ENCODE results near the gene CDA. TPM values are rescaled to one million over a fixed set of nuclear protein-coding genes. Genes with fewer than 3 reads are reported as not detected.
A peak's percentile ranks its signal among the peaks of the same experiment; 100 is the strongest.

CDA gene
- total and polyA plus RNA-seq, 9 of the 15 experiments (the other 6 are each of a cell fraction or from before 2014, with no cell fraction given) = not detected

DNA sequence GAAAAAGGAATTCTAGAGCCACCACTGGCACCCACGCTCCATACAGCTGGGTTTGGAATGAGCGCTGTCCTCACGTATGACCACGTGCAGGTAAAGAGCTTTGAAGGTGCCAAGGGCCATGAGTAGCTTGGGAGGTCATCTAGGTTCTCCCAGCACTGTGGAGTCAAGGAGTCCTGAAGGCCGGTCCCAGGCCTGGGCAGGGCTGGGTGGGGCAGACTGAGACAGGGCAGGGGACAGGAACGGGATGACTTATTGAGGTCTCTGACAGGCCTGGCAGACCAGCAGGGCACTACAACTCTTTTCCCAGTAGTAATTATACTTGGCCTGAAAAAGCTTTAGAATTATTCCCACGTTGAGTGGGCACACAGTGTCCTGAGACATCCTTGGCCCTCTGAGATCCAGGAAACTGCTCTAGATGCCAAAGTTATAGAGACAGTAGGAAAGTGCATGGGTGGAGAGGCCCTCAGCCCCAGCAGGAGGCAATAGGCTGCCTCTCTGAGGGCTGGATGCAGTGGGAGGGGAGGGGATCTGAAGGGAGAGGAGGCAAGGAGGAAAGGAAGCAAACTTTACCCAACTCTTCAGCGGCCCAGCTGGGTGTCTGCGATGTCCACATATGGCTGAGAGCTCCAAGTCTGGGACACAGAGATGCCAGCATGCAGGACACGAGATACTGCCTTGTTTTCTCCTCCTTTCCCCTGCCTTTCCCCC lies 1.8 kb upstream of the CDA start:
- TF ChIP-seq, protein P1, sequence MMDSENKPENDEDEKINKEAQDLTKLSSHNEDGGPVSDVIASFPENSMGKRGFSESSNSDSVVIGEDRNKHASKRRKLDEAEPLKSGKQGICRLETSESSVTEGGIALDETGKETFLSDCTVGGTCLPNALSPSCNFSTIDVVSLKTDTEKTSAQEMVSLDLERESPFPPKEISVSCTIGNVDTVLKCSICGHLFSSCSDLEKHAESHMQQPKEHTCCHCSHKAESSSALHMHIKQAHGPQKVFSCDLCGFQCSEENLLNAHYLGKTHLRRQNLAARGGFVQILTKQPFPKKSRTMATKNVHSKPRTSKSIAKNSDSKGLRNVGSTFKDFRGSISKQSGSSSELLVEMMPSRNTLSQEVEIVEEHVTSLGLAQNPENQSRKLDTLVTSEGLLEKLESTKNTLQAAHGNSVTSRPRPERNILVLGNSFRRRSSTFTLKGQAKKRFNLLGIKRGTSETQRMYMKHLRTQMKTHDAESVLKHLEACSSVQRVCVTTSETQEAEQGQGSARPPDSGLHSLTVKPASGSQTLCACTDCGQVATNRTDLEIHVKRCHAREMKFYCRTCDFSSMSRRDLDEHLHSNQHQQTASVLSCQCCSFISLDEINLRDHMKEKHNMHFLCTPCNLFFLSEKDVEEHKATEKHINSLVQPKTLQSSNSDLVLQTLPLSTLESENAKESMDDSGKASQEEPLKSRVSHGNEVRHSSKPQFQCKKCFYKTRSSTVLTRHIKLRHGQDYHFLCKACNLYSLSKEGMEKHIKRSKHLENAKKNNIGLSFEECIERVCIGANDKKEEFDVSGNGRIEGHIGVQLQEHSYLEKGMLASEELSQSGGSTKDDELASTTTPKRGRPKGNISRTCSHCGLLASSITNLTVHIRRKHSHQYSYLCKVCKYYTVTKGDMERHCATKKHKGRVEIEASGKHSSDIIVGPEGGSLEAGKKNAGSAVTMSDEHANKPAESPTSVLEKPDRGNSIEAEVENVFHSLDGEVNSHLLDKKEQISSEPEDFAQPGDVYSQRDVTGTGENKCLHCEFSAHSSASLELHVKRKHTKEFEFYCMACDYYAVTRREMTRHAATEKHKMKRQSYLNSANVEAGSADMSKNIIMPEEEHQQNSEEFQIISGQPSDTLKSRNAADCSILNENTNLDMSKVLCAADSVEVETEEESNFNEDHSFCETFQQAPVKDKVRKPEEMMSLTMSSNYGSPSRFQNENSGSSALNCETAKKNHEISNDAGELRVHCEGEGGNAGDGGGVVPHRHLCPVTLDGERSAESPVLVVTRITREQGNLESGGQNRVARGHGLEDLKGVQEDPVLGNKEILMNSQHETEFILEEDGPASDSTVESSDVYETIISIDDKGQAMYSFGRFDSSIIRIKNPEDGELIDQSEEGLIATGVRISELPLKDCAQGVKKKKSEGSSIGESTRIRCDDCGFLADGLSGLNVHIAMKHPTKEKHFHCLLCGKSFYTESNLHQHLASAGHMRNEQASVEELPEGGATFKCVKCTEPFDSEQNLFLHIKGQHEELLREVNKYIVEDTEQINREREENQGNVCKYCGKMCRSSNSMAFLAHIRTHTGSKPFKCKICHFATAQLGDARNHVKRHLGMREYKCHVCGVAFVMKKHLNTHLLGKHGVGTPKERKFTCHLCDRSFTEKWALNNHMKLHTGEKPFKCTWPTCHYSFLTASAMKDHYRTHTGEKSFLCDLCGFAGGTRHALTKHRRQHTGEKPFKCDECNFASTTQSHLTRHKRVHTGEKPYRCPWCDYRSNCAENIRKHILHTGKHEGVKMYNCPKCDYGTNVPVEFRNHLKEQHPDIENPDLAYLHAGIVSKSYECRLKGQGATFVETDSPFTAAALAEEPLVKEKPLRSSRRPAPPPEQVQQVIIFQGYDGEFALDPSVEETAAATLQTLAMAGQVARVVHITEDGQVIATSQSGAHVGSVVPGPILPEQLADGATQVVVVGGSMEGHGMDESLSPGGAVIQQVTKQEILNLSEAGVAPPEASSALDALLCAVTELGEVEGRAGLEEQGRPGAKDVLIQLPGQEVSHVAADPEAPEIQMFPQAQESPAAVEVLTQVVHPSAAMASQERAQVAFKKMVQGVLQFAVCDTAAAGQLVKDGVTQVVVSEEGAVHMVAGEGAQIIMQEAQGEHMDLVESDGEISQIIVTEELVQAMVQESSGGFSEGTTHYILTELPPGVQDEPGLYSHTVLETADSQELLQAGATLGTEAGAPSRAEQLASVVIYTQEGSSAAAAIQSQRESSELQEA (IDR thresholded peaks at IDR 0.05; ENCODE audit: low read depth) = no peak
- TF ChIP-seq, protein P2, sequence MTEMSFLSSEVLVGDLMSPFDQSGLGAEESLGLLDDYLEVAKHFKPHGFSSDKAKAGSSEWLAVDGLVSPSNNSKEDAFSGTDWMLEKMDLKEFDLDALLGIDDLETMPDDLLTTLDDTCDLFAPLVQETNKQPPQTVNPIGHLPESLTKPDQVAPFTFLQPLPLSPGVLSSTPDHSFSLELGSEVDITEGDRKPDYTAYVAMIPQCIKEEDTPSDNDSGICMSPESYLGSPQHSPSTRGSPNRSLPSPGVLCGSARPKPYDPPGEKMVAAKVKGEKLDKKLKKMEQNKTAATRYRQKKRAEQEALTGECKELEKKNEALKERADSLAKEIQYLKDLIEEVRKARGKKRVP (CRISPR knock-in tag; IDR thresholded peaks at IDR 0.05) = no peak
- TF ChIP-seq NELFE (IDR thresholded peaks at IDR 0.05; ENCODE audit: insufficient read depth, insufficient read length) = no peak
- TF ChIP-seq, protein P3, sequence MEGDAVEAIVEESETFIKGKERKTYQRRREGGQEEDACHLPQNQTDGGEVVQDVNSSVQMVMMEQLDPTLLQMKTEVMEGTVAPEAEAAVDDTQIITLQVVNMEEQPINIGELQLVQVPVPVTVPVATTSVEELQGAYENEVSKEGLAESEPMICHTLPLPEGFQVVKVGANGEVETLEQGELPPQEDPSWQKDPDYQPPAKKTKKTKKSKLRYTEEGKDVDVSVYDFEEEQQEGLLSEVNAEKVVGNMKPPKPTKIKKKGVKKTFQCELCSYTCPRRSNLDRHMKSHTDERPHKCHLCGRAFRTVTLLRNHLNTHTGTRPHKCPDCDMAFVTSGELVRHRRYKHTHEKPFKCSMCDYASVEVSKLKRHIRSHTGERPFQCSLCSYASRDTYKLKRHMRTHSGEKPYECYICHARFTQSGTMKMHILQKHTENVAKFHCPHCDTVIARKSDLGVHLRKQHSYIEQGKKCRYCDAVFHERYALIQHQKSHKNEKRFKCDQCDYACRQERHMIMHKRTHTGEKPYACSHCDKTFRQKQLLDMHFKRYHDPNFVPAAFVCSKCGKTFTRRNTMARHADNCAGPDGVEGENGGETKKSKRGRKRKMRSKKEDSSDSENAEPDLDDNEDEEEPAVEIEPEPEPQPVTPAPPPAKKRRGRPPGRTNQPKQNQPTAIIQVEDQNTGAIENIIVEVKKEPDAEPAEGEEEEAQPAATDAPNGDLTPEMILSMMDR (IDR thresholded peaks at IDR 0.05 in 2 of 3, conservative IDR thresholded peaks at IDR 0.05 in 1 of 3; ENCODE audit: insufficient read depth in 2 of 3, low read depth in 1 of 3, low read length in 3 of 3) = peak in 1 of 3 experiments; percentile 15; a peak in 1 of 6 replicates
- H3K9me3 ChIP-seq (replicated peaks; ENCODE audit: control insufficient read depth, insufficient read depth, low read depth, low read length) = no peaks in the 10 kb centered on the region
- intact Hi-C loops (cut with micrococcal nuclease) (no loop called here), in situ Hi-C loops (cut with MboI) (no loop called here)
- no peaks in the 10 kb centered on the region for H3K79me2 ChIP-seq (ENCODE audit: control insufficient read depth, insufficient read depth, low read length)
- DNase-seq (ENCODE audit: extremely low read depth in 1 of 4, low spot score in 3 of 4) (no peak), FAIRE-seq (no peak), ATAC-seq (peak; percentile 57)
- WGBS (ENCODE audit: insufficient coverage, low coverage, missing lambda C conversion rate) = 2% methylated on average over 10 of the region's 10 CpGs
- H4K20me1 ChIP-seq (replicated peaks; ENCODE audit: control insufficient read depth, insufficient read depth, low read length) = 0 out of 2 replicates have a peak, but pooled peaks cover 3% of the 10 kb centered on the region
- H3K36me3 ChIP-seq (ENCODE audit: control insufficient read depth, insufficient read depth, low read length) = no peaks in the 10 kb centered on the region
- no peak overlapping the region; a peak in 1 of 4 replicates for H3K9ac ChIP-seq (ENCODE audit: insufficient read depth in 1 of 2, low read depth in 2 of 2, low read length in 2 of 2)
- H3K4me2 ChIP-seq (ENCODE audit: insufficient read depth, low read length) = no peak overlapping the region
- H3K27me3 ChIP-seq (ENCODE audit: control insufficient read depth in 2 of 2, insufficient read depth in 2 of 2, low read length in 2 of 2) = peaks cover 24 to 50% of the 10 kb centered on the region in 2 experiments
- no peak overlapping the region for H3K4me3 ChIP-seq
- H3K27ac ChIP-seq (ENCODE audit: extremely low read depth, low read depth, low read length) = no peak overlapping the region
- no peaks in the 10 kb centered on the region for H3K9me1 ChIP-seq (ENCODE audit: control insufficient read depth, insufficient read depth, low read length)
- ChIA-PET POLR2A (interaction anchor here (0.7 to 0.8 kb wide), 3 partner anchors 13 to 81 kb away, joined by 3 read pairs; no protein-coding TSS in a partner anchor), CTCF (ENCODE audit: low intra/inter-chr PET ratio) (no interaction called here)
- BruUV-seq (replicated peaks) = no TSS peak
- no peak overlapping the region for H2AFZ ChIP-seq (ENCODE audit: low read depth, low read length)
- peaks cover 3 to 10% of the 10 kb centered on the region in 2 experiments; a peak in 3 of 5 replicates for H3K4me1 ChIP-seq (replicated peaks in 1 of 2; ENCODE audit: control insufficient read depth in 2 of 2, insufficient read depth in 2 of 2, low read length in 2 of 2)
